Right lung (tissue), 10 donors: Measurements from ENCODE around the gene SDF4. TPM values are rescaled to one million over a fixed set of nuclear protein-coding genes. Genes with fewer than 3 reads are reported as not detected.

Experiments
- DNase-seq, 2 donors: peaks; one replicate each; pipeline ENCODE4 v3.0.0-alpha.2; 2013
- long read RNA-seq, 8 donors: transcript quantifications; one replicate each; lab custom pipeline, GENCODE V29; 2026
- polyA plus RNA-seq, 5 donors: library from polyadenylated mRNA; unstranded; fragments of 120-200 nt; gene quantifications; one replicate each; pipeline versions ENCODE4 v1.2.1 to v1.2.3, GENCODE V29; 2013; ENCODE audit warnings: inconsistent platforms in 1 of 5, low replicate concordance in 1 of 5; ENCODE audit not compliant: insufficient read length in 5 of 5, insufficient read depth in 1 of 5

The SDF4 gene
- polyA plus RNA-seq, result 100 to 1,000 TPM in 2 of 5 donors, 10 to 100 TPM in 3; 75.3 to 125 (median 89.3) TPM
- long read RNA-seq, donor 1, transcript SDF4-202 (7 exons, 1,956 nt), result major isoform, 16 of 43 reads
- long read RNA-seq, donor 1, partial matches to known transcripts, result 22 of 43 reads
- long read RNA-seq, donor 1, other reads (novel, unspliced or antisense), result 0 of 43 reads
- long read RNA-seq, donor 2, transcript SDF4-202 (7 exons, 1,956 nt), result major isoform, 17 of 18 reads
- long read RNA-seq, donor 2, partial matches to known transcripts, result 0 of 18 reads
- long read RNA-seq, donor 2, other reads (novel, unspliced or antisense), result 0 of 18 reads
- long read RNA-seq, donor 3, transcript SDF4-202 (7 exons, 1,956 nt), result major isoform, 22 of 52 reads
- long read RNA-seq, donor 3, partial matches to known transcripts, result 27 of 52 reads
- long read RNA-seq, donor 3, other reads (novel, unspliced or antisense), result 0 of 52 reads
- long read RNA-seq, donor 4, transcript SDF4-202 (7 exons, 1,956 nt), result major isoform, 9 of 18 reads
- long read RNA-seq, donor 4, partial matches to known transcripts, result 0 of 18 reads
- long read RNA-seq, donor 4, other reads (novel, unspliced or antisense), result 8 of 18 reads
- long read RNA-seq, donor 5, transcript SDF4-202 (7 exons, 1,956 nt), result major isoform, 34 of 50 reads
- long read RNA-seq, donor 5, partial matches to known transcripts, result 12 of 50 reads
- long read RNA-seq, donor 5, other reads (novel, unspliced or antisense), result 0 of 50 reads
- long read RNA-seq, donor 6, transcript SDF4-202 (7 exons, 1,956 nt), result major isoform, 38 of 145 reads
- long read RNA-seq, donor 6, partial matches to known transcripts, result 106 of 145 reads
- long read RNA-seq, donor 6, other reads (novel, unspliced or antisense), result 0 of 145 reads
- long read RNA-seq, donor 7, transcript SDF4-202 (7 exons, 1,956 nt), result major isoform, 24 of 27 reads
- long read RNA-seq, donor 7, partial matches to known transcripts, result 0 of 27 reads
- long read RNA-seq, donor 7, other reads (novel, unspliced or antisense), result 0 of 27 reads
- long read RNA-seq, donor 8, transcript SDF4-202 (7 exons, 1,956 nt), result major isoform, 12 of 14 reads
- long read RNA-seq, donor 8, partial matches to known transcripts, result 0 of 14 reads
- long read RNA-seq, donor 8, other reads (novel, unspliced or antisense), result 0 of 14 reads

- peak; percentile 96 to 97 for DNase-seq
Measured at GRCh38 chr1:1231400-1232207, at the start of gene SDF4. TSS of gene SDF4 (minus strand) at chr1:1232001. CDS start at chr1:1228772, 3,229 bp downstream.

GRCh38 chr1:1280782-1281481 lies 49.1 kb upstream of the SDF4 start:
- DNase-seq, result no peak

- DNase-seq, result no peak
Measured at GRCh38 chr1:1279028-1279427, 47.2 kb upstream of the SDF4 start.

- no peak for DNase-seq
Measured at GRCh38 chr1:1278620-1279019, 46.8 kb upstream of the SDF4 start.

GRCh38 chr1:1275836-1276235 lies 44.0 kb upstream of the SDF4 start:
- DNase-seq, result no peak

- no peak for DNase-seq
Measured at GRCh38 chr1:1274931-1275431, 43.2 kb upstream of the SDF4 start.

GRCh38 chr1:1274299-1274930 lies 42.6 kb upstream of the SDF4 start:
- DNase-seq, result no peak

- peak; percentile 87 to 88 for DNase-seq
Measured at GRCh38 chr1:1273512-1274298, 41.9 kb upstream of the SDF4 start, which contains the start of gene UBE2J2. TSS of gene UBE2J2 (minus strand) at chr1:1273854. CDS start at chr1:1267992, 5,862 bp downstream.

GRCh38 chr1:1273209-1273511 lies 41.4 kb upstream of the SDF4 start:
- DNase-seq, result no peak

GRCh38 chr1:1272341-1273208 lies 40.8 kb upstream of the SDF4 start:
- DNase-seq, result no peak

- no peak for DNase-seq
Measured at GRCh38 chr1:1270813-1271212, 39.0 kb upstream of the SDF4 start.

- no peak for DNase-seq
Measured at GRCh38 chr1:1268284-1268682, 36.5 kb upstream of the SDF4 start.

GRCh38 chr1:1267488-1268283 lies 35.9 kb upstream of the SDF4 start:
- DNase-seq, result no peak

GRCh38 chr1:1264868-1265272 lies 33.1 kb upstream of the SDF4 start:
- DNase-seq, result no peak

GRCh38 chr1:1264026-1264425 lies 32.2 kb upstream of the SDF4 start:
- no peak for DNase-seq

- DNase-seq, result no peak
Measured at GRCh38 chr1:1262758-1263157, 31.0 kb upstream of the SDF4 start.

- DNase-seq, result no peak
Measured at GRCh38 chr1:1262071-1262470, 30.3 kb upstream of the SDF4 start.
